H9 (cell line): ENCODE measurements around the gene TENM3. TPM values are rescaled to one million over a fixed set of nuclear protein-coding genes. Genes with fewer than 3 reads are reported as not detected.

Experiments
- DNase-seq: peaks from one replicate; pipeline ENCODE4 v3.0.0-alpha.2; 2017
- H2AFZ ChIP-seq: one replicate; pipeline ENCODE4 v1.6.1; 2013; ENCODE audit warnings: mild to moderate bottlenecking, low read length, control low read depth, moderate library complexity
- H2AK5ac ChIP-seq: 2 replicates; pipeline ENCODE4 v1.6.1; 2013; ENCODE audit warnings: low read length, control low read depth, mixed read lengths; ENCODE audit not compliant: insufficient read length
- H2BK120ac ChIP-seq: one replicate; pipeline ENCODE4 v1.6.1; 2013; ENCODE audit warnings: low read depth, mild to moderate bottlenecking, low read length, control low read depth, inconsistent platforms; ENCODE audit not compliant: poor library complexity, severe bottlenecking
- H2BK12ac ChIP-seq: 2 replicates; pipeline ENCODE4 v1.6.1; 2013; ENCODE audit warnings: low read length, control low read depth, mixed read lengths, low read depth; ENCODE audit not compliant: insufficient read length
- H2BK15ac ChIP-seq: 2 replicates; pipeline ENCODE4 v1.6.1; 2013; ENCODE audit warnings: low read depth, low read length, control low read depth
- H2BK20ac ChIP-seq: one replicate; pipeline ENCODE4 v1.6.1; 2013; ENCODE audit warnings: low read depth, mild to moderate bottlenecking, low read length, control low read depth, inconsistent platforms; ENCODE audit not compliant: poor library complexity, severe bottlenecking
- H2BK5ac ChIP-seq: 2 replicates; pipeline ENCODE4 v1.6.1; 2013; ENCODE audit warnings: low read length, control low read depth, mixed read lengths; ENCODE audit not compliant: insufficient read length
- H3K14ac ChIP-seq: 2 replicates; pipeline ENCODE4 v1.6.1; 2013; ENCODE audit warnings: low read length, control low read depth; ENCODE audit not compliant: insufficient read depth
- H3K18ac ChIP-seq: 2 replicates; pipeline ENCODE4 v1.6.1; 2013; ENCODE audit warnings: low read depth, mild to moderate bottlenecking, mixed read lengths, low read length, control low read depth; ENCODE audit not compliant: insufficient read length
- H3K23ac ChIP-seq: 2 replicates; pipeline ENCODE4 v1.6.1; 2013; ENCODE audit warnings: low read length, control low read depth, mixed read lengths, low read depth; ENCODE audit not compliant: insufficient read length
- H3K23me2 ChIP-seq: 2 replicates; pipeline ENCODE4 v1.6.1; 2013; ENCODE audit warnings: low read depth, mild to moderate bottlenecking, mixed read lengths, low read length, control low read depth; ENCODE audit not compliant: insufficient read length, poor library complexity, severe bottlenecking
- H3K27ac ChIP-seq: 2 replicates; pipeline ENCODE4 v1.5.1; 2013; ENCODE audit warnings: low read length, control low read depth, mixed read lengths, low read depth; ENCODE audit not compliant: insufficient read length
- H3K27me3 ChIP-seq: 2 replicates; pipeline ENCODE4 v1.6.1; 2013; ENCODE audit warnings: low read length, control low read depth, inconsistent platforms; ENCODE audit not compliant: insufficient read depth
- H3K4ac ChIP-seq: 2 replicates; pipeline ENCODE4 v1.6.1; 2013; ENCODE audit warnings: low read depth, mild to moderate bottlenecking, control low read depth, inconsistent platforms, low read length, moderate library complexity
- H3K4me1 ChIP-seq: 2 replicates; pipeline ENCODE4 v1.6.1; 2013; ENCODE audit warnings: low read length, control low read depth, inconsistent platforms; ENCODE audit not compliant: insufficient read depth
- H3K4me2 ChIP-seq: 2 replicates; pipeline ENCODE4 v1.6.1; 2013; ENCODE audit warnings: low read length, control low read depth, mixed read lengths; ENCODE audit not compliant: insufficient read length, insufficient read depth
- H3K56ac ChIP-seq: 2 replicates; pipeline ENCODE4 v1.6.1; 2013; ENCODE audit warnings: low read depth, mild to moderate bottlenecking, mixed read lengths, low read length, control low read depth; ENCODE audit not compliant: insufficient read length
- H3K79me1 ChIP-seq: 2 replicates; pipeline ENCODE4 v1.6.1; 2013; ENCODE audit warnings: low read depth, mild to moderate bottlenecking, moderate library complexity, low read length, control low read depth, inconsistent platforms; ENCODE audit not compliant: insufficient read depth, poor library complexity, severe bottlenecking
- H3K79me2 ChIP-seq: 2 replicates; pipeline ENCODE4 v1.6.1; 2013; ENCODE audit warnings: low read length, control low read depth, inconsistent platforms; ENCODE audit not compliant: insufficient read depth
- H3K9ac ChIP-seq: 2 replicates; pipeline ENCODE4 v1.6.1; 2013; ENCODE audit warnings: low read length, control low read depth, mixed read lengths; ENCODE audit not compliant: insufficient read length; ENCODE audit errors: extremely low read depth
- H3K9me3 ChIP-seq: one replicate; pipeline ENCODE4 v1.6.1; 2013; ENCODE audit warnings: low read depth, low read length, inconsistent platforms; ENCODE audit not compliant: control insufficient read depth
- H3T11ph ChIP-seq: one replicate; pipeline ENCODE4 v1.6.1; 2013; ENCODE audit warnings: mild to moderate bottlenecking, low read length, control low read depth, inconsistent platforms
- H4K20me1 ChIP-seq: one replicate; pipeline ENCODE4 v1.6.1; 2013; ENCODE audit not compliant: control insufficient read depth, insufficient read length, insufficient read depth
- H4K5ac ChIP-seq: 2 replicates; pipeline ENCODE4 v1.6.1; 2013; ENCODE audit warnings: low read depth, mild to moderate bottlenecking, mixed read lengths, low read length, control low read depth; ENCODE audit not compliant: insufficient read length
- H4K8ac ChIP-seq: replicated peaks from 2 replicates; pipeline ENCODE4 v1.6.1; 2013; ENCODE audit warnings: low read length, control low read depth, mixed read lengths, low read depth; ENCODE audit not compliant: insufficient read length
- H4K91ac ChIP-seq: 2 replicates; pipeline ENCODE4 v1.6.1; 2013; ENCODE audit warnings: low read depth, mild to moderate bottlenecking, moderate library complexity, mixed read lengths, low read length, control low read depth; ENCODE audit not compliant: insufficient read length
- H3K27ac Mint-ChIP-seq, 3 experiments: 2 replicates in 2 of 3; 3 replicates in 1 of 3; pipeline ENCODE4 v1.8.0; 2020 to 2021; ENCODE audit warnings: mixed read lengths in 3 of 3, mild to moderate bottlenecking in 1 of 3, moderate library complexity in 1 of 3
- H3K27me3 Mint-ChIP-seq: 2 replicates; pipeline ENCODE4 v1.8.0; 2021; ENCODE audit warnings: low read depth, mild to moderate bottlenecking, moderate library complexity, mixed read lengths
- H3K36me3 Mint-ChIP-seq, 3 experiments: 2 replicates in 2 of 3; 3 replicates in 1 of 3; pipeline ENCODE4 v1.8.0; 2020 to 2021; ENCODE audit warnings: low read depth in 3 of 3, mixed read lengths in 3 of 3; ENCODE audit not compliant: insufficient read depth in 1 of 3
- H3K4me1 Mint-ChIP-seq, 2 experiments: 2 replicates each; pipeline ENCODE4 v1.8.0; 2020; ENCODE audit warnings: mixed read lengths in 2 of 2
- H3K4me3 Mint-ChIP-seq, 2 experiments: 2 replicates in 1 of 2; 3 replicates in 1 of 2; pipeline ENCODE4 v1.8.0; 2020 to 2021; ENCODE audit warnings: mild to moderate bottlenecking in 2 of 2, mixed read lengths in 2 of 2, moderate library complexity in 1 of 2
- H3K9me3 Mint-ChIP-seq, 2 experiments: 2 replicates in 1 of 2; 3 replicates in 1 of 2; pipeline ENCODE4 v1.8.0; 2020; ENCODE audit warnings: mild to moderate bottlenecking in 2 of 2, mixed read lengths in 2 of 2, moderate library complexity in 1 of 2
- CTCF ChIP-seq: fragments of 200-600 bp; sonication (generic); conservative IDR thresholded peaks from 3 replicates; pipeline ENCODE4 v1.8.0; 2021; ENCODE audit warnings: antibody characterized with exemption, mild to moderate bottlenecking
- WGBS: extraction: QIAGEN DNeasy Blood & Tissue Kit; methylation state at CpG from one replicate; pipeline ENCODE4 v1.1.7; 2013; ENCODE audit warnings: missing lambda C conversion rate, low lambda C conversion rate, mixed read lengths; ENCODE audit not compliant: insufficient read length; ENCODE audit errors: extremely low coverage; 5-methylcytosine and 5-hydroxymethylcytosine counted together
- total RNA-seq: library from RNA; stranded (reverse); gene quantifications from 2 replicates; pipeline ENCODE4 v1.2.1, GENCODE V29; 2021

The TENM3 gene
- total RNA-seq, 1 experiment from 2014 or later = 49.6 TPM

DNA sequence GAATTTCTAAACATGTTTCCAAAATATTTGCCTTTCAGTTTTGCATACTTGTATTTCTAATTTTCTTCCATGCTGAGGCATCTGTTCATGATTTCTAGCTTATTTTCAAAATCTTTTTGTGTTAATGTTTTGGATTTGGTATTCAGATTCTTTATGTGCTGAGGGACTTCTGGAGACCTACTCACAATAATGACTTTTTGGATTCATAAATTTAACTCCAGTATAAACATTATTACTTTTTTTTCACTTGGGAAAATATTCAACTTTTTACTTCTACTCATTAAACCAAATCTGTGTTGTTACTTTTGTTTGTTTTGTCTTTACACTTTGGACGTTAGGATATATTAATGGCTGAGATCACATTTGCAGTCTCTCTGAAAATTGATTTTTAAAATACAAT, 183.7 kb downstream of the TENM3 start:
- H3K4me1 ChIP-seq = no peaks in the 10 kb centered on the region
- Mint-ChIP-seq H3K36me3 (no peaks in the 10 kb centered on the region), H3K4me3 (no peak overlapping the region), H3K9me3 (no peaks in the 10 kb centered on the region), H3K27me3 (no peaks in the 10 kb centered on the region; the same call in 1 of the 2 replicates), H3K4me1 (peaks cover 2 to 4% of the 10 kb centered on the region in 2 experiments; a peak in 3 of 4 replicates), H3K27ac (peak overlapping the region in 1 of 3 experiments; percentile 2; a peak in 1 of 7 replicates)
- no peak for TF ChIP-seq CTCF
- H3K9ac ChIP-seq = no peak overlapping the region
- no peak overlapping the region for H2BK15ac ChIP-seq
- no peak overlapping the region for H4K91ac ChIP-seq
- H4K20me1 ChIP-seq = no peaks in the 10 kb centered on the region
- H4K5ac ChIP-seq = no peak overlapping the region
- no peak overlapping the region for H2AFZ ChIP-seq
- no peak for DNase-seq
- no peak overlapping the region for H3K14ac ChIP-seq
- no peaks in the 10 kb centered on the region for H3K79me2 ChIP-seq
- H2BK5ac ChIP-seq = no peak overlapping the region
- H3K23me2 ChIP-seq = no peaks in the 10 kb centered on the region
- H3T11ph ChIP-seq = no peak overlapping the region
- H3K27me3 ChIP-seq = no peaks in the 10 kb centered on the region
- no peak overlapping the region for H3K4me2 ChIP-seq
- H2AK5ac ChIP-seq = no peak overlapping the region
- H3K18ac ChIP-seq = no peak overlapping the region
- no peak overlapping the region for H3K4ac ChIP-seq
- H3K79me1 ChIP-seq = no peaks in the 10 kb centered on the region
- no peak overlapping the region for H4K8ac ChIP-seq
- WGBS = no CpG with 5 or more reads among the region's 1 CpG
- no peak overlapping the region for H3K56ac ChIP-seq
- H3K9me3 ChIP-seq = no peaks in the 10 kb centered on the region
- H3K23ac ChIP-seq = no peak overlapping the region
- H3K27ac ChIP-seq = no peak overlapping the region
- H2BK12ac ChIP-seq = no peak overlapping the region
- H2BK120ac ChIP-seq = no peak overlapping the region
- H2BK20ac ChIP-seq = no peak overlapping the region
